NCI-H82 treated with DMSO at 0.1 percent for 48 hours (cell line): ENCODE data around the gene PRRX2.
"Not testable (repeated sequence)": the region's sequence is repeated elsewhere in the genome, so short reads cannot be mapped to it uniquely, and the experiment has no call there.

Experiments
- DNase-seq: peaks from one replicate; lab custom pipeline; 2025; ENCODE audit not compliant: unreplicated experiment; lab: John Stamatoyannopoulos, UW

The PRRX2 gene

DNA sequence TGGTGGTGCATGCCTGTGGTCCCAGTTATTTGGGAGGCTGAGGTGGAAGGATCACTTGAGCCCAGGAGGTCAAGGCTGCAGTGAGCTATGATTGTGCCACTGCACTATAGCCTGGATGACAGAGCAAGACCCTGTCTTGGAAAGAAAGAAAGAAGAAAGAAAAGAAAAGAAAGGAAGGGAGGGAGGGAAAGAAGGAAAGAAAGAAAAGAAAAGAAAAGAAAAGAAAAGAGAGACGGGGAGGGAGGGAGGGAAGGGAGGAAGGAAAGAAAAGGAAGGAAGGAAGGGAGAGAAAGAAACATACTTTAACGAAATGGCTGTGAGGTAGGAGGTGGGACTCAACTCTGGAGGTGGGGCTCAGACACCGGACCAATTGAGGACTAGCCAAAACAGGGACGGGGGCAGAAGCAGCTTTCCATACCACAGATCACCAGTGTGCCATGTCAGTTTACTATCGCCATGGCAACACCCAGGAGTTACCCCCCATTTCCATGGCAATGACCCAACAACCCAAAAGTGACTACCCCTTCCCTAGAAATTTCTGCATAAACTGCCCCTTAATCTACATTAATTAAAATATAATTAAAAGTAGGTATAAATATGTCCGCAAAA is 66.1 kb downstream of the PRRX2 start:
- no peak for DNase-seq

DNA sequence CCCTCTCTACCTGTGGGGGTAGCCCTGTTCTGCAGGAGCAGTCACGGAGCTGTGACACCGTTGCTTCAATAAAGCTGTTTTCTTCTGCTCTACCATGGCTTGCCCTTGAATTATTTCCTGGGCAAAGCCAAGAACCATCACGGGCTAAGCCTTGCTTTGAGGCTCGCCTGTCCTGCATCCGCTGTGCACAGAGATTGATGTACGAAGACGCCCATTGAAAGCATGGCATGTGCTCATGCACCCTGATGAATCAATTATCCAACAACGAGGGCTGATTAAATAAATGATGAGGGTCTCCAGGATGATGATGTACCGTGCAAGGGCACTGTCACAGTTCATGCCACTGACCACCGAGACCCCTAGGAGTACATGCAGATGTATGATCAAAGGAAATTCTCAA is 66.7 kb downstream of the PRRX2 start:
- DNase-seq, result no peak

DNA sequence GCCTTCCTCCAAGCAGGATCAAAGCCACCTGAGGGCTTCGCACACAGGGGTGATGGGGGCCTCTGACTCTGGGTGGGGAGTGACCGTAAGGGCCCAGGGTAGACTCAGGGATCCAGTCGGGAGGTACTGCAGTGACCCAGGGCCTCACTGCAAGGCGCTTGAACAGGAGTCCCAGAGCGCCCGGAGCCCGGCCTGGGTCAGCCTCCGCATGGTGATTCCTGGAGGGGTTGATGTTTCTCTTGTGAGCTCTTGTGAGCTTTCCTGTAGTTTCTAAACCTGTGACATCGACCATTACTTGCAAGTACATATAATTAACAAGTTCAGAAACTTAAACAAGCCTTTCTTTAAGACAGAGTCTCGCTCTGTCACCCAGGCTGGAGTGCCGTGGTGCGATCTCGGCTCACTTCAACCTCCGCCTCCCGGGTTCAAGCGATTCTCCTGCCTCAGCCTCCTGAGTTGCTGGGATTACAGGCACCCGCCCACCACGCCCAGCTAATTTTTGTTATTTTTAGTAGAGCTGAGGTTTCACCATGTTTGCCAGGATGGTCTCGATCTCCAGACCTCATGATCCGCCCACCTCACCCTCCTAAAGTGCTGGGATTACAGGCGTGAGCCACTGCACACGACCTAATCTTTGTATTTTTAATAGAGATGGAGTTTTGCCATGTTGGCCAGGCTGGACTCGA is 67.6 kb downstream of the PRRX2 start:
- DNase-seq, result no peak

DNA sequence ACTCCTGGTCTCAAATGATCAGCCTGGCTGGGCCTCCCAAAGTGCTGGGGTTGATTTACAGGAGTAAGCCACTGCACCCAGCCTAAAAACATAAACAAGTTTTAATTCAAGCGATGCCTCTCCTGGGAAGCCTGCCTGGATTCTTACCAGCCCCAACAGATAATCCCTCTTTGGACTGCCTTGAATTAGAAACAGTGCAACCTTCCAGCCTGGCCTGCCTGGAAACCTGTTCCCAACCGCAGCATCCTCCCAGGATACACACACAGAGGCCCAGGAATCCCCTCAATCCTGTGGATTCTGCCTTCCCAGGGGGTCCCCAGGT is 68.1 kb downstream of the PRRX2 start:
- DNase-seq, result no peak

DNA sequence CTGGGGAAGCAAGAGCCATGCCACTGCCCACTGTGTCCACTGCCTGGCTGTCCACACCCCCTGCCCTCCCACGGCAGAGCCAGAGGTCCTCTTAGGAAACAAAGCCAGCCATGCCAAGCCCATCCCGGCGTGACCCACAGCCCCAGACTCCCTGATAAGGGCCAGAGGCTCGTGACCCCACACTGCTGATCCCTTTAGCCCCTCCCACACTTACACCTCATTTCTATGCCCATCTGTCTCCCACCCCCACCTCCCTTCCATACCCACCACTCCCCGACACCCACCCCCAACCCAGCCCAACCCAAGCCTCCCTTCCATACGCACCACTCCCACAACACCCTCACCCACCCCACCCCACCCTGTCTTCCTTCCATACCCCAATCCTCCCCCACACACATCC is 70.1 kb downstream of the PRRX2 start:
- DNase-seq, result no peak

DNA sequence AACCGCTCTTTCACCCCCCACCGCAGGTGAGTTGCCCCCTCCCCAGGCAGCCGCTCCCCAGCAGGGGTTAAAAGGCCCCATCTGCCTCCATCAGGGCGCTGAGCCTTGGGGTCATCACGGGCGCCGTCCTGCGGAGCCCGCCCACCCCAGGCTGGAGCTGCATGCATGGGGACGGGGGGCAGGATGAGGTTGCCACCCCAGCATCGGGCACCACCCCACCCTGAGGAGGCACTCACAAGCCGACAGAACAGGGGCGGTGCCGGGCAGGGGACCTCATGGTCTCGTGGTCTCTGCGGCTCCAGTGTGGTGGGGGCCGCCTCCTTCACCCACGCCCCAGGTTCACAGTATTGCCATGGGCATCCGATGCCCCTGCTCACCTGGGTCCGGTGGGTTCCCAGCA is 70.9 kb downstream of the PRRX2 start:
- no peak for DNase-seq

DNA sequence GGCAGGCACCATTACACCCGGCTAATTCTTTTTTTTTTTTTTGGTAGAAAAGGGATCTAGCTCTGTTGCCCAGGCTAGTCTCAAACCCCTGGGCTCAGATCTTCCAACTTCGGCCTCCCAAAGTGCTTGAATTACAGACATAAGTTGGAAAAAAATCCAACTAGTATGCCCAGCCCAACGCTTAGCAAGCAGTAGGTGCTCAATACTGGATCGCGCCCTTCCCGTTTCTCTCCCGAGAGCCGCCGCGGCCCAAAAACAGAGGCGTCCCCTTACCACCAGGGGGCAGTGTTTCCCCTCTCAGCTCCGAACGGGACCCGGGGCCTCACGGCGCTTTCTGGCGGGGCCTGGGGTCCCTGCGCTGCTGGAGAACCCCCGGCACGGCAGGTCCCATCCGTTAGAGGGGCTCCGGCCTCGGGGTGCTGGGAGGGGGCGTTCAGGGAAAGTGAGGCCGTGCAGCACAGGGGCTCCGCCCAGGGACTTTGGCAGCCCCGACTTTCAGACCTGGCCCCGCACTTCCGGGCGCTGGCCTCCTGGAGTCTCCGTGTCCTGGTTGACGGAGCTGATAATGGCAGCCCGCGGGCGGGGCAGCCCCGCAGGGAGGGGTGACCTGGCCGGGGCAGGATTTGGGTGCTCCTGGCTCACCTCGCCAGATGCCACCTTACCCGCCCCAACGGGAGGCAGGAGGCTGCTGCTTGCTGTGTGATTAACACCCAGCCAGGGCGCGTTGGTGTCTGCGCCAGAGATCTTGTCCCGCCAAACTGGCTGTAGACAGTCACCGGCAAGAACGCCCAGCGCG is 72.2 kb downstream of the PRRX2 start:
- peak; percentile 33 for DNase-seq

DNA sequence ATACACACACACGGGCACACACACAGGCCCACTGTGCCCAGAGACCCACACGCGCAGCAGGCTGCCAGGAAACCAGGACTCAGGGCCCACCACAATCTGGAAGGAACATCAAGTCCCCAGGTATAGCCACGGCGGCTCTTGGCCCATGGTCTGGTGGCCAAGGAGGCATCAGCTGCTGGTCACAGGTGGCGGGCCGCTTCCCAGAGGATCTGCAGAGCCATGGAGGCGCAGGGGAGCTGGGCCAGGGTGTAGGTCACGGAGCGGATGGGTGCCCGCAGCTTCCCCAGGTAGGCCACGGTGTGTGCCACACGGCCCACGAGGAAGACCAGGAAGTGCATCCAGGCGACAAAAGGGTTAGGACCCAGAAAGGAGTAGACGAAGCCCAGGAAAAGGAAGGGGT is 74.0 kb downstream of the PRRX2 start:
- DNase-seq, result no peak

DNA sequence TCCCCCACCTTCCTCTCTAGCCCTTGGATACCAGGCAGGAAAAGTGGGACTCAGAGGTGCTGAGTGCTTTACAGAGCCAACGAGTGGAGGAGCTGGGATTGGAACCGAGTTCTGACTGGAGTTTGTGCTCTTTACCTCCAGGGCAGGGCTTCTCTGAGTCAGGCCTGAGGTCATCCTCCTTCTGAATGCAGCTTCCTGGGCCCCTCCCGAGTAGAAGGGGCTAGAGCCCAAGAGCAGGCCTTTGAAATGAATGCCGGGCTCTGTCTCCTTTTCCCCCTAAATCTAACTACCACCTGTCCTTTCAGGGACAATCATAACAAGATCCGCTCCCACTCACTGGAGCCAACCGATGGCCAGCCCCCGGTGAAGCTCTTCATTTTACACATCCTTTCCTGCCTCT is 74.7 kb downstream of the PRRX2 start:
- no peak for DNase-seq

DNA sequence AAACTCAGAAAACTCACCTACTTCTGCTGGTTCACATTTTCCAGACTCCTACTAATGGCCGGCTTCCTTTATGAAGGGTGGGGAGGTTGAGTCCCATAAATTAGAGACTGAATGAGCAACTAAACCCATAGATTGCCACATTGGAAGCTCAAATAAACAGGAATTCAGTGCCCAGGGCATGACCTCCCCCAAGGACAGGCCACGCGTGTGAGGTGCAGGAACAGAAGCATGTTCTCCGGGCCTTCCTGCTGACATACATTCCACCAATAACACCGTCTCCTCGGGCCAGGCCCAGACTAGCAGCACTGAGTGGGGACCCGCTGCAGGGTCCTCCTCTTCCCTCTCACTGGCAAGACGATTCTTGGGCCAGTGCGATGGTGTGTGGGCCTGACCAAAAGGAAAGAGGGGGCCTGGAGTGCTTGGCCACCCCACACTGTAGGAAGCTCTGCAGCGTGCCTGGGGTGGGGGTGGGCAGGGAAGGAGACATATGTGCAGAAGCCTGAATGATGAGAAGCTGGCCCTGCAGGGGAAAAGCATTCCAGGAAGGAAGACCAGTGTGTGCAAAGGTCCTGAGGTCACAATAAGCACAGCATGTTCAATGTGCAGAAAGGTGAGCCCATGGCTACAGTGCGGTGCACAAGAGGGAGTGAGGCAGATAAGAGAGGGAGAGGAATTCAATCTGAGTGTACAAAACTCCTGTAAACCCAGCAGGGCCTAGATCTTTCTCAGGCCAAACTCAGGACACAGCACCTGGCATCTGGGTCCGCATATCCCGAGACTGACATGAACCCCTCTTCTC is 75.4 kb downstream of the PRRX2 start:
- no peak for DNase-seq

DNA sequence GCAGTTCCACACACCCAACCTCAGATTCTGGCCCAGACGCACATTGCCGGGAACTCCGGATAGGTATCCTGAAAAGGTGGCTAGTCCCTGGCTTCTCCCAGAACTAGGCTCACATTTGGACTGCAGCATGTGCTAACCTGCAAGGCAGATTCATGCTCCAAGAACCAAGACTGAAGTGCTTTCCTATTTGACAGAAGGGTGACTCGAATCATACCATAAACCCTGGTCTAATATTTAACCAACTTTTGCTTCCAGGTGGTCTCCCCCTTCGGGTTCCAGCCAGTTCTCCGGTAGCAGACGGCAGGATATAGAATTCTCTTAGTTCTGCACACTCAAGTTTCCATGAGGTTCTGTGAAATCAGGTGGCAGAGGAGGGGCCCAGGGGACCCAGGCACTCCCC is 79.8 kb downstream of the PRRX2 start:
- no peak for DNase-seq

DNA sequence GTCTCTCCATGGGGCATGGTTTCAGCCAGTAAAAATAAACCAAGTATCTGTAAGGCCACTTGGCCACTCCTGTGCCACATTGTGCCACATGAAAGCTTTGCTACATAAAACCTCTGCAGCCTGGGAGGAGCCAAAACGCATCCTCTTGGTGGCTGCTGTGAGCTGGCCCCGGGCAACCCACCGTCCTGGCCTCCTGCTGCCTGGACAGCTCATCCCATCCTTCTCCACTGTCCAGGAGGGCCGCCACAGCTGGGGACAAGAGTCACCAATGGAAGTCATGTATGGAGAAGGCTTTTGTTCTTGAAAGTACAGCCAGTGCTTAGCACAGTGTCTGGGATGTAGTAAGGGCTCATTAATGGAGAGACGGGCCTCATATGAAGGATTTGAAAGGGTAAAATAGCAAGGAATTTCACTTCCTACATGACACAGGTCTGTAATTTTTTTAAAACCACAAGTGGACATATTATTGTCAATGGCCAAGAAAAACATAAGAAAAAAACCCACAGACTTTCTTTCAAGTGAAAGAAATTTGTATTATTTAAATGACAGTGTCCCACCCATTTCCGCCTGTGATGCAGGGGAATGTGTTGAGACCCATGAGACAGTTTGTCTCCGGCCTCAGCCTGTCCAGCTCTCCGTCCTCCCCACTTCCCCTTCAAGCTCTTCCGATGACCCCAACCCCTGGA is 80.8 kb downstream of the PRRX2 start:
- DNase-seq, result no peak

DNA sequence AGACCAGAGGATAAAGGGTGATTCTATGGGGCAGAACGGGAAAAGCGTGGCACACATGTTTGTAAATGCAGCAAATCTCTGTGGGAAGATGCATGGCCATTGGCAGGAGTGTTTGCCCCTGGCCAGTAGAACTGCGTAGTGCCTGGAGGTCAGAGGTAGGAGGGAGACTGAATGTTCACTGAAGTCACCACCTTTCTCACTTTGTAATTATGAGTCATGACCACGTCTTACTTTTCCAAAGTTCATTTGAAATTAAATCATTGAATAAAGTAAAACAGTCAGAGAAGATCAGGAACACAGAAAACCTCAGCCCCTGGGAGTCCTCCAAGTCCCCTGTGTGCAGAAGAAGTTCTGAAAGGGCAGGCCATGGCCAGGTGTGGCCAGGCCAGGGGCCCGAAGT is 82.8 kb downstream of the PRRX2 start:
- DNase-seq, result no peak

DNA sequence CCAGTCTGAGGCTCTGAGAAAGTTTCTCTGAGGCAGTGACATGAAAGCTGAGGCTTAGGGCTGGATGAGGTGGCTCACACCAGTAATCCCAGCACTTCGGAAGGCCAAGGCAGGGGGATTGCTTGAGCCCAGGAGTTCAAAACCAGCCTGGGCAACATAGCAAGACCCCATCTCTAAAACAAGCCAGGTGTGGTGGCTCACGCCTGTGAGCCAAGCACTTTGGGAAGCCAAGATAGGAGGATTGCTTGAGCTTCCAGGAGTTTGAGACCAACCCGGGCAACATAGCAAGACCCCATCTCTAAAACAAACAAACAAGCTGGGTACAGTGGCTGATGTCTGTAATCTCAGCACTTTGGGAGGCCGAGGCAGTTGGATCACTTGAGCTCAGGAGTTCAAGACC is 83.6 kb downstream of the PRRX2 start:
- DNase-seq, result not testable (repeated sequence)

DNA sequence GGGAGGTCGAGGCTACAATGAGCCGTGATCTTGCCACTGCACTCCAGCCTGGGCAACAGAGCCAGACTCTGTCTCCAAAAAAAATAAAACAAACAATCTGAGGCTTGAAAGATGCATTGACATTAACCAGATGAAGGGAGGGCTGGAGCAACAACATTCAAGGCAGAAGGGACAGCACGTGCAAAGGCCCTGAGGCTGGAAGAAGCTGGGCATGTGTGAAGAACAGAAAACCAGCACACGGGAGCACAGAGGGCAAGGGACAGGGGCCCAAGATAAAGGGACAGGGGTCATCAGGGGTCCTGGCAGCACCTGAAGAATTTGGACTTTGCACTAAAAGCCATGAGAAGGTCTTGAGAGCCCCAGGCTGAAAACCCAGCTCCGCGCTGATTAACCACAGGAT is 84.1 kb downstream of the PRRX2 start:
- DNase-seq, result no peak

DNA sequence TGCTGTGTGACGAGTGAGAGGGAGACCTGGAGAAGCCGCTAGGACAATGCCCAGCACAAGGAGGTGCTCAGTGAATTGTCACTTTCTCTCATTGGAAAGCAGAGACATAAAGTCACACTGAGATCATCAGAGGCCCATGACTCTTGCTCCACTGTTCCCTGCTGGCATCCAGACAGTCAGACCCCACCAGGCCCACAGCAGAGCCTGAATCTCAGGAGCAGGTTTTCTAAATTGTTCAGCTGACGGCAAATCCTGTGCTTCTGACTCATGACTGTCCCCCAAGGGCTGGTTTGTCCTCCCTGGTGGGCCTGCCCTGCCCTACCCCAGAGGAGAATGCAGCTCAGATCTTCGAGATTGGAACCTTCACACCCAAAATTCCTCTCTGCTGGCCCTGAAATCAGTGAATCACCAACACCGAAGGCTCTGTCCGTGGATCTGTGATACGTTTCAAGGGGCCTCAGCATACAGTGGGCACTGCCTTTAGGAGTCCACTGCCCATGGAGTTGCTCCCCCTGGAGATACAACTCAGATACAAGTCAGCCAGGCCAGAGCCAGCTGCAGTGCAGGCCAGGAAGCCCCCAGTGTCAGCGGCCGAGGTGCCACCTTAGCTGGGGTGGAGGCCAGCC is 84.7 kb downstream of the PRRX2 start:
- DNase-seq, result no peak

DNA sequence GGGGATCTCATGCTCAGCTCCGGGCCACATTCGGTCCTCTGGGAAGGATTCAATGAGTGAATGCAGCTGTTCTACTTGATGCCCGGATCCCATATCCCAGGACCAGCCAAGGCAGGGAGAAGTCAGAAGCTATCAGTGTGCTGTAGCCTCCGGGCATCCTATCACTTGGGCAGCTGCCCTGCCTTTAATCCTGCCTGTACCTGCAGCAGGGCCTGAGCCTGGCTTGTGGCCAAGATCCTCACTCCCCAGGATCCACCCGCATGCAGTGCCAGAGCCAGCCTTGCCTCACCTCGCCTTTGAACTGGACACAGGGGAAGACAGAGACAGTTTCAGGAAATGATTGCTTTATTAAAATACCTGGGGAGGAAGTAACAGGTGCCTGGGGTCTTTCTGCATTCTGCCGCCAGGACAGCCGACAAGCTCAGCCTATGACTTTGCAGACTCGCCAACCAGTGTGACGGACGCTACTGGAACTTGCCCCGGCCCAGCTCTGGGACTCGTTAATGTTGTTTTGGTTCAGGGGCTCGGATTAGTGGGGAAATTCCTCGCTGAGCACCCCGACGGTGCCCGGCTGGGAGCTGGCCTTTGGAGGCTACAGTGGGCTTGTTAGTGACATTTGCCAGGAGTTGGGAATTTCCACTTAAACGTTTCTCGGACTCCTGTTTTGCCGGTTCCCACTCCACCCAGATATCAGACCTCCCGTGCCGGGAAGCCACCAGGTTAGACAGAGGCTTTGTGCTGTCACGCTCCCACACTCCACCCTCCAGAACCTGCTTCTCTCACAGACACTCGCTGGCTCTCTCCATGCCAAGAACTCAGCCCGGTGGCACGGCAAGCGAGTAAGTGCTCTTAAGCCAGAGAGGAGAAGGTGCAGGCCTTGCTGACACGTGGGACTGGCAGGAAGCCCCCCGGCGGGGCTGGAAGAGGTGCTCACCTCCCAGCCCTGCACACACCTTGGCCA is 86.7 kb downstream of the PRRX2 start:
- DNase-seq, result no peak

DNA sequence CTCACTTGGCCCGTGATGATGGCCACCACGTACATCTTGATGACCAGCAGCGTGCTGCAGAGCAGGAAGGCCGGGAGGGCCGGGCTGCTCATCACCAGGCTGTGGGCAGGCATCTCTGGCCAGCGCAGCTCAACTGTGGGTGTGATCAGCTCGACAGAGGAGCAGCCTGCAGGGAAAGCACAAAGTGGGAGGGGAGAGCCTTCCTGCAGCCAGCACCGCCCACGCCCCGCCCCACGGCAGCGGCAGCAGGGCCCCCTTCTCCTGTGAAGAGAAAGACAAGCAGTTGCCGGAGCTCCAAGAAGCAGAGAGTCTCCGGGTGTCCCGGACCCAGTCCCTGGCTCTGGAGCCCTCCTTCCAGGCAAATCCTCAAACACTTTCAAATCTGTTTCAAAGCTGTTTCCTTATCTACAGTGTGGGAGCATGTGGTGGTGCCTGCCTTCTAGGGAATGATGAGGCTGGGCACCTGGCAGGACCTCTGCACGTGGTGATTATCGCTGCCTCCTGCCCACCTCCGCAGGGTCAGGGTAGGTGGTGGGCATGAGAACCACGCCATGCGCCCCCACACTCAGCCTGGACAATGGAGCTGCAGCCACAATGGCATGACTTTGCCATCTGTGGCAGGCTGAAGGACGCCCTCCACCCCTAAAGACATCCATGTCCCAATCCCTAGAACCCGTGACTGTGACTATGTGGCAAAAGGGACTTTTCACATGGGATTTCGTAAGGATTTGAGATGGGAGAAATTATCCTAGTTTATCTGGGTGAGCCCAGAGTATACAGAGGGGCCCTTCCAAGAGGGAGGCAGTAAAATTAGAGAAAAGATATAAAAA is 87.7 kb downstream of the PRRX2 start, which contains the start of gene PTGES:
Gene PTGES, minus strand, starts transcription at position 143 of the 830 bp plus-strand sequence. Its CDS starts 30 bp downstream, at position 113.
- DNase-seq, result peak; percentile 20
